CD4-positive, alpha-beta T cell (primary cell): ENCODE measurements around the gene MMP20. TPM values are rescaled to one million over a fixed set of nuclear protein-coding genes. Genes with fewer than 3 reads are reported as not detected.

Experiments
- ATAC-seq: fragments of 200-7000 bp; cut with Tn5 transposase; one replicate; pipeline ENCODE4 v1.10.0; 2022; ENCODE audit warnings: mild to moderate bottlenecking; ENCODE audit not compliant: poor library complexity
- CTCF ChIA-PET: fragments of 350-600 bp; sonication (Branson Sonifier 250); formaldehyde crosslinking; loops from one replicate; lab custom pipeline; 2021; ENCODE audit warnings: antibody characterized with exemption, inconsistent platforms; lab: Charles Lee
- POLR2A ChIA-PET: fragments of 350-600 bp; sonication (Branson Sonifier 250); formaldehyde crosslinking; loops from one replicate; lab custom pipeline; 2021; ENCODE audit warnings: antibody characterized with exemption, inconsistent platforms; lab: Charles Lee
- DNase-seq, 14 experiments: peaks; one replicate each; pipeline ENCODE4 v3.0.0-alpha.2; 2013 to 2020; ENCODE audit warnings: mixed read lengths in 2 of 14
- H3K27ac ChIP-seq, 2 donors: one replicate each; pipeline versions ENCODE4 v1.5.1 to v1.7.0; 2013; ENCODE audit warnings: low read length in 2 of 2, low read depth in 1 of 2, mild to moderate bottlenecking in 1 of 2
- H3K27me3 ChIP-seq, 2 experiments: 1 replicate in 1 of 2; 2 replicates in 1 of 2; pipeline versions ENCODE4 v1.6.1 to v1.7.0; 2013; ENCODE audit warnings: low read length in 2 of 2, control low read depth in 1 of 2, mild to moderate bottlenecking in 1 of 2, moderate library complexity in 1 of 2; ENCODE audit not compliant: insufficient read depth in 2 of 2, control insufficient read depth in 1 of 2
- H3K36me3 ChIP-seq: one replicate; pipeline ENCODE4 v1.6.1; 2013; ENCODE audit warnings: low read length, control low read depth; ENCODE audit not compliant: insufficient read depth
- H3K4me1 ChIP-seq: one replicate; pipeline ENCODE4 v1.6.1; 2013; ENCODE audit warnings: low read length, control low read depth; ENCODE audit not compliant: insufficient read depth
- H3K4me3 ChIP-seq: one replicate; pipeline ENCODE4 v1.5.1; 2013; ENCODE audit warnings: mild to moderate bottlenecking, low read length, moderate library complexity
- H3K9me3 ChIP-seq, 2 experiments: 1 replicate in 1 of 2; 2 replicates in 1 of 2; pipeline versions ENCODE4 v1.6.1 to v1.7.0; 2013; ENCODE audit warnings: low read length in 2 of 2, mild to moderate bottlenecking in 2 of 2, control low read depth in 1 of 2, moderate library complexity in 1 of 2; ENCODE audit not compliant: control insufficient read depth in 1 of 2, insufficient read depth in 1 of 2
- H3K27ac Mint-ChIP-seq: one replicate; pipeline ENCODE4 v1.8.0; 2020; ENCODE audit warnings: mixed read lengths
- H3K27me3 Mint-ChIP-seq: one replicate; pipeline ENCODE4 v1.8.0; 2021; ENCODE audit warnings: mixed read lengths
- H3K36me3 Mint-ChIP-seq: one replicate; pipeline ENCODE4 v1.8.0; 2021; ENCODE audit warnings: low read depth, mixed read lengths
- H3K4me1 Mint-ChIP-seq: one replicate; pipeline ENCODE4 v1.8.0; 2021; ENCODE audit warnings: low read depth, mixed read lengths
- H3K4me3 Mint-ChIP-seq: one replicate; pipeline ENCODE4 v1.8.0; 2020; ENCODE audit warnings: mild to moderate bottlenecking, mixed read lengths
- H3K9me3 Mint-ChIP-seq: one replicate; pipeline ENCODE4 v1.8.0; 2020; ENCODE audit warnings: mixed read lengths
- intact Hi-C, 2 experiments: fragments of 100-400 bp; cut with DNase I in 1 of 2; cut with micrococcal nuclease in 1 of 2; formaldehyde crosslinking; loops; one replicate each; pipeline versions ENCODE4 v1.15.1 to v1.9.0; 2023 to 2025; cut with DNase I, micrococcal nuclease
- total RNA-seq, 174 experiments: library from RNA in 2 of 174; stranded (reverse) in 2 of 174; gene quantifications; one replicate each; pipeline ENCODE4 v1.2.3 and lab custom pipeline; 2021 to 2026
- TF ChIP-seq, protein P1 (sequence below): fragments of 200-600 bp; IDR thresholded peaks from one replicate; pipeline ENCODE4 v1.8.0; 2022; ENCODE audit warnings: antibody characterized with exemption, mild to moderate bottlenecking

MMP20 gene
- total RNA-seq, 2 experiments from 2014 or later, result not detected

DNA sequence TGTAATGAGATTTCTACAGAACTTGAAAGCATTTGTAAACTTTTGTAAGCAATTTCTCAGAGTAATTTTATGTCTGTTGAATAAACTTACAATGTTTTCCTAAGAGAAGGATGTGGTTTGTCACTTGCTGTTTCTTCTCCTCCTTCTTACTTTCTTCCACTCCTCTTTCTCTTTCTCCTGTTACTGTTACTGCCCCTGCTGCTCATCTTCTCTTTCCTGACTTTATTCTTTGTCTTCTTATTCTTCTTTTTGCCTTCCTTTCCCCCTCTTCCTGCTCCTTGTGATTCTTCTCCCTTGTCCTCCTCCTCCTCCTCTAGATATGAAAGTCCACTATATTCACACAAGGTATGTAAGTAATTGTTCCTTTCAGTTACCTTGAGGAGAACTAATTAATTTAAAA lies 63.5 kb downstream of the MMP20 start:
- Histone ChIP-seq H3K4me3 (no peak overlapping the region), H3K9me3 (peaks cover 0 to 4% of the 10 kb centered on the region in 2 experiments), H3K4me1 (peaks cover 7% of the 10 kb centered on the region), H3K27me3 (no peaks in the 10 kb centered on the region), H3K27ac (no peak overlapping the region), H3K36me3 (no peaks in the 10 kb centered on the region)
- no peaks in the 10 kb centered on the region for H3K27me3 Mint-ChIP-seq
- ATAC-seq, result no peak
- H3K36me3 Mint-ChIP-seq, result no peaks in the 10 kb centered on the region
- intact Hi-C loops, result no loop called here
- H3K27ac Mint-ChIP-seq, result peak overlapping the region; percentile 86
- ChIA-PET CTCF (no interaction called here), POLR2A (no interaction called here)
- no peak overlapping the region for H3K4me3 Mint-ChIP-seq
- TF ChIP-seq, protein P1, sequence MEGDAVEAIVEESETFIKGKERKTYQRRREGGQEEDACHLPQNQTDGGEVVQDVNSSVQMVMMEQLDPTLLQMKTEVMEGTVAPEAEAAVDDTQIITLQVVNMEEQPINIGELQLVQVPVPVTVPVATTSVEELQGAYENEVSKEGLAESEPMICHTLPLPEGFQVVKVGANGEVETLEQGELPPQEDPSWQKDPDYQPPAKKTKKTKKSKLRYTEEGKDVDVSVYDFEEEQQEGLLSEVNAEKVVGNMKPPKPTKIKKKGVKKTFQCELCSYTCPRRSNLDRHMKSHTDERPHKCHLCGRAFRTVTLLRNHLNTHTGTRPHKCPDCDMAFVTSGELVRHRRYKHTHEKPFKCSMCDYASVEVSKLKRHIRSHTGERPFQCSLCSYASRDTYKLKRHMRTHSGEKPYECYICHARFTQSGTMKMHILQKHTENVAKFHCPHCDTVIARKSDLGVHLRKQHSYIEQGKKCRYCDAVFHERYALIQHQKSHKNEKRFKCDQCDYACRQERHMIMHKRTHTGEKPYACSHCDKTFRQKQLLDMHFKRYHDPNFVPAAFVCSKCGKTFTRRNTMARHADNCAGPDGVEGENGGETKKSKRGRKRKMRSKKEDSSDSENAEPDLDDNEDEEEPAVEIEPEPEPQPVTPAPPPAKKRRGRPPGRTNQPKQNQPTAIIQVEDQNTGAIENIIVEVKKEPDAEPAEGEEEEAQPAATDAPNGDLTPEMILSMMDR, result no peak
- DNase-seq, result no peak
- peaks cover 48% of the 10 kb centered on the region for H3K4me1 Mint-ChIP-seq
- peaks cover 5% of the 10 kb centered on the region for H3K9me3 Mint-ChIP-seq

DNA sequence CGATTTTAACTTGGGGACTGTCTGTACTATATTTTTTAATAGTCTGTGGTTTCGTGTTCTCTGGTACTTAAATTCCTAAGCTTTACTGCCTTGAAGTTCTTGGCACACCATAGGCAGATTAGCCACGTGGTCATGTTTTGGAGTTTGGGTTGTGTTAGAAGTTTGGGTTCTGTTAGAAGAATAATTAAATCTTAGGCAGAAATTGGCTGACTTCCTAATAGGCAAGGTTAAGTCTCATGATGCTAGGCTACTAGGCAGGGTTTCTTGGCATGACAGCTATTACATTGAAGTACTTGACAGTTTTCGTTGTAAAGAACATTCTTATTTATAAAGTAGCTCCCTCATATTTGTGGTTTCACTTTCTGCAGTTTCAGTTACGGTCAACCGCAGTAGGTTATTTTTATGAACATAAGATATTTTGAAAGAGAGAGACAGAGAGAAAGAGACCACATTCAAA lies 64.5 kb downstream of the MMP20 start:
- ChIA-PET POLR2A (interaction anchor here (0.7 to 1.4 kb wide), 3 partner anchors 13 to 17 kb away, joined by 3 to 4 read pairs (median 3); no protein-coding TSS in a partner anchor), CTCF (interaction anchor here (1.0 kb wide), 1 partner anchor 16 kb away, joined by 3 read pairs; no protein-coding TSS in a partner anchor)
- peak overlapping the region; percentile 21 for H3K4me3 ChIP-seq
- Mint-ChIP-seq H3K4me3 (peak overlapping the region; percentile 86), H3K36me3 (no peaks in the 10 kb centered on the region), H3K27ac (peak overlapping the region; percentile 86), H3K27me3 (no peaks in the 10 kb centered on the region), H3K9me3 (no peaks in the 10 kb centered on the region), H3K4me1 (peaks cover 48% of the 10 kb centered on the region)
- ATAC-seq (peak; percentile 47), DNase-seq (peak in 3 of 14 experiments; percentile 43 to 58 (median 49))
- peaks cover 7% of the 10 kb centered on the region for H3K4me1 ChIP-seq
- H3K27ac ChIP-seq, result peak overlapping the region; percentile 24 to 61
- TF ChIP-seq, protein P1, result no peak
- no peaks in the 10 kb centered on the region for H3K36me3 ChIP-seq
- H3K9me3 ChIP-seq, result no peaks in the 10 kb centered on the region
- intact Hi-C loops, result no loop called here
- no peaks in the 10 kb centered on the region for H3K27me3 ChIP-seq

DNA sequence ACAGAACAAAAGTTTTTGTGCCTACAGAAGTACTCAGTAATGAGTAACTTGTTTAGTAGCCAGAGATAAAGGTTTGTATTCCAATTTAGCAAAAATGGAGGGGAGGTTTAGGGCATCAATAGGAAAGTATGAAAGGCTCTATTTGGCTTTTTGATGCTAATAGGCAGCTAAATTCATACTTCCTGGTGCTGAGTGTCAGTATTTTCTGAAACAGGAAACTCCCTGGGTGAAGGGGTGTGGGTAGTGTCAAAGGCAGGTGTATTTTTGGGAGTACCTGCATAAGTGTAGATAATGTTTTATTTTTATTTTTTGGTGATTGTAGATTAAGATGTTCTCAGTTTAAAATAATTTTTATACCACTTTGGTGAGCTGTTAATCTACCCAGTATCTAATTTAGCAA lies 65.3 kb downstream of the MMP20 start:
- intact Hi-C loops, result no loop called here
- H3K4me1 Mint-ChIP-seq, result peaks cover 48% of the 10 kb centered on the region
- peak overlapping the region in 1 of 2 donors; percentile 5 for H3K27ac ChIP-seq
- peak overlapping the region; percentile 17 for H3K4me3 Mint-ChIP-seq
- H3K4me3 ChIP-seq, result no peak overlapping the region
- H3K27ac Mint-ChIP-seq, result peak overlapping the region; percentile 86
- peaks cover 7% of the 10 kb centered on the region for H3K4me1 ChIP-seq
- no peaks in the 10 kb centered on the region for H3K27me3 Mint-ChIP-seq
- H3K9me3 Mint-ChIP-seq, result no peaks in the 10 kb centered on the region
- peak; percentile 75 for ATAC-seq
- no peaks in the 10 kb centered on the region for H3K27me3 ChIP-seq
- H3K36me3 Mint-ChIP-seq, result no peaks in the 10 kb centered on the region
- ChIA-PET CTCF (interaction anchor here (1.0 kb wide), 1 partner anchor 17 kb away, joined by 3 read pairs; no protein-coding TSS in a partner anchor), POLR2A (interaction anchor here (0.7 to 1.4 kb wide), 6 partner anchors 9 to 16 kb away, joined by 3 to 4 read pairs (median 3); no protein-coding TSS in a partner anchor)
- H3K36me3 ChIP-seq, result no peaks in the 10 kb centered on the region
- peak in 4 of 14 experiments; percentile 18 to 66 (median 46) for DNase-seq
- no peaks in the 10 kb centered on the region for H3K9me3 ChIP-seq
- TF ChIP-seq, protein P1, result no peak
